HCT116 (cell line): Measurements from ENCODE around the gene FHIT. TPM values are rescaled to one million over a fixed set of nuclear protein-coding genes. Genes with fewer than 3 reads are reported as not detected.

ENCODE experiments used
- ATAC-seq: fragments of 200-7000 bp; cut with Tn5 transposase; 2 replicates; pipeline ENCODE4 v1.9.1; 2020; ENCODE audit warnings: mild to moderate bottlenecking, moderate library complexity
- BruUV-seq: library from RNA; stranded (reverse); fragments of 400-500 nt; replicated peaks from 2 replicates; lab custom pipeline; 2021; lab: Mats Ljungman, UMichigan
- CTCF ChIA-PET: fragments of 300-600 bp; sonication (Branson Sonifier 250); formaldehyde crosslinking; loops from one replicate; lab custom pipeline; 2021; ENCODE audit warnings: antibody characterized with exemption; lab: Charles Lee
- POLR2A ChIA-PET: fragments of 300-600, 350-600 bp; sonication (Branson Sonifier 250); formaldehyde crosslinking; loops from one replicate; lab custom pipeline; 2021; ENCODE audit warnings: antibody characterized with exemption; lab: Charles Lee
- RAD21 ChIA-PET, 2 experiments: fragments of 300-600 bp; sonication (Branson Sonifier 250); formaldehyde crosslinking; loops; one replicate each; lab custom pipeline; 2023; ENCODE audit warnings: low total read pairs in 2 of 2; ENCODE audit not compliant: uncharacterized antibody in 2 of 2, unreplicated experiment in 2 of 2, low non-redundant PET in 1 of 2; lab: Charles Lee
- DNase-seq: peaks from one replicate; pipeline ENCODE4 v3.0.0-alpha.2; 2010; ENCODE audit warnings: low read depth, low spot score
- H2AFZ ChIP-seq: fragments of 200-600 bp; shearing (Covaris generic), sonication (generic); 2 replicates; pipeline ENCODE4 v1.6.1; 2017; ENCODE audit warnings: low read depth, mixed run types, mixed read lengths, antibody characterized with exemption, low read length; ENCODE audit not compliant: poor library complexity, severe bottlenecking
- H3K27ac ChIP-seq: 2 replicates; pipeline ENCODE4 v1.5.1; 2012; ENCODE audit warnings: low read depth, low read length
- H3K27me3 ChIP-seq: fragments of 200-600 bp; sonication (generic); 2 replicates; pipeline ENCODE4 v1.6.1; 2016; ENCODE audit warnings: mixed run types, low read length, mixed read lengths; ENCODE audit not compliant: insufficient read depth
- H3K36me3 ChIP-seq, 2 experiments: fragments of 200-500 bp in 1 of 2; fragments of 200-600 bp in 1 of 2; sonication (Bioruptor generic) in 1 of 2; sonication (generic) in 1 of 2; 2 replicates each; pipeline versions ENCODE4 v1.5.1 to v1.6.1; 2014 to 2016; ENCODE audit warnings: low read length in 2 of 2, inconsistent platforms in 1 of 2, mixed read lengths in 1 of 2, mixed run types in 1 of 2; ENCODE audit not compliant: insufficient read depth in 2 of 2, control insufficient read depth in 1 of 2
- H3K4me1 ChIP-seq, 2 experiments: fragments of 200-600 bp in 1 of 2; sonication (generic) in 1 of 2; 2 replicates each; pipeline versions ENCODE4 v1.5.1 to v1.6.1; 2012 to 2017; ENCODE audit warnings: low read length in 2 of 2, inconsistent platforms in 1 of 2, mild to moderate bottlenecking in 1 of 2, mixed read lengths in 1 of 2, mixed run types in 1 of 2, moderate library complexity in 1 of 2; ENCODE audit not compliant: insufficient read depth in 2 of 2, control insufficient read depth in 1 of 2
- H3K4me2 ChIP-seq: fragments of 200-600 bp; sonication (generic); 2 replicates; pipeline ENCODE4 v1.6.1; 2017; ENCODE audit warnings: mixed run types, low read length, mixed read lengths
- H3K4me3 ChIP-seq, 2 experiments: fragments of 200-600 bp in 1 of 2; sonication (generic) in 1 of 2; replicated peaks in 1 of 2; 2 replicates each; pipeline ENCODE4 v1.5.1; 2011 to 2016; ENCODE audit warnings: low read length in 2 of 2, control low read depth in 1 of 2, low read depth in 1 of 2, mild to moderate bottlenecking in 1 of 2, mixed read lengths in 1 of 2, mixed run types in 1 of 2
- H3K79me2 ChIP-seq: fragments of 200-600 bp; sonication (generic); 2 replicates; pipeline ENCODE4 v1.6.1; 2017; ENCODE audit warnings: mild to moderate bottlenecking, mixed run types, low read length, moderate library complexity, mixed read lengths; ENCODE audit not compliant: insufficient read depth
- H3K9ac ChIP-seq: fragments of 200-600 bp; sonication (generic); 2 replicates; pipeline ENCODE4 v1.6.1; 2016; ENCODE audit warnings: low read length, mixed read lengths
- H3K9me2 ChIP-seq: fragments of 200-600 bp; sonication (generic), shearing (Covaris generic); 2 replicates; pipeline ENCODE4 v1.6.1; 2017; ENCODE audit warnings: mixed run types, mild to moderate bottlenecking, moderate library complexity; ENCODE audit not compliant: insufficient read depth
- H3K9me3 ChIP-seq, 2 experiments: fragments of 200-500 bp in 1 of 2; fragments of 200-600 bp in 1 of 2; sonication (Bioruptor generic) in 1 of 2; sonication (generic) in 1 of 2; 2 replicates each; pipeline ENCODE4 v1.6.1; 2014 to 2017; ENCODE audit warnings: low read length in 2 of 2, mixed read lengths in 2 of 2, inconsistent platforms in 1 of 2, low read depth in 1 of 2, mild to moderate bottlenecking in 1 of 2, mixed run types in 1 of 2, moderate library complexity in 1 of 2; ENCODE audit not compliant: control insufficient read depth in 1 of 2, insufficient read depth in 1 of 2
- H4K20me1 ChIP-seq: fragments of 200-600 bp; sonication (generic), shearing (Covaris generic); 2 replicates; pipeline ENCODE4 v1.6.1; 2017; ENCODE audit warnings: mixed run types, mild to moderate bottlenecking, moderate library complexity; ENCODE audit not compliant: insufficient read depth
- CBX3 ChIP-seq: IDR thresholded peaks from 2 replicates; pipeline ENCODE4 v1.6.1; 2012; ENCODE audit warnings: low read depth
- EZH2phosphoT487 ChIP-seq: fragments of 200-600 bp; IDR thresholded peaks from 2 replicates; pipeline ENCODE4 v1.6.1; 2018; ENCODE audit warnings: antibody characterized with exemption, borderline replicate concordance
- MAX ChIP-seq: IDR thresholded peaks from 2 replicates; pipeline ENCODE4 v1.6.1; 2012
- RAD21 ChIP-seq: IDR thresholded peaks from 2 replicates; pipeline ENCODE4 v1.6.1; 2012; ENCODE audit warnings: low read depth, mild to moderate bottlenecking
- SRF ChIP-seq: IDR thresholded peaks from 2 replicates; pipeline ENCODE4 v1.6.1; 2012; ENCODE audit warnings: low read depth
- intact Hi-C: fragments of 100-400 bp; cut with micrococcal nuclease; formaldehyde crosslinking; loops from 2 replicates; pipeline ENCODE4 v1.10.0; 2022
- total RNA-seq: library from RNA; stranded (reverse); gene quantifications from one replicate; pipeline ENCODE4 v1.2.1, GENCODE V29; 2021; ENCODE audit not compliant: unreplicated experiment

Gene FHIT
- total RNA-seq, 1 experiment from 2014 or later = 20.1 TPM

GRCh38 chr3:61200270-61200669, 51.0 kb downstream of the FHIT start:
- Histone ChIP-seq H3K9ac (no peak overlapping the region), H3K4me2 (no peak overlapping the region), H3K9me3 (no peaks in the 10 kb centered on the region), H3K9me2 (no peaks in the 10 kb centered on the region), H3K4me1 (no peaks in the 10 kb centered on the region), H2AFZ (no peak overlapping the region), H3K4me3 (no peak overlapping the region), H4K20me1 (no peaks in the 10 kb centered on the region), H3K79me2 (0 out of 2 replicates have a peak, but pooled peaks cover 5% of the 10 kb centered on the region), H3K27ac (no peak overlapping the region), H3K36me3 (no peaks in the 10 kb centered on the region), H3K27me3 (no peaks in the 10 kb centered on the region)
- intact Hi-C loops = no loop called here
- TF ChIP-seq RAD21 (no peak), MAX (no peak)
- POLR2A ChIA-PET = no interaction called here
- CTCF ChIA-PET = no interaction called here
- no TSS peak for BruUV-seq
- no peak for ATAC-seq
- RAD21 ChIA-PET = no interaction called here
- DNase-seq = no peak

GRCh38 chr3:61199843-61200242, 51.4 kb downstream of the FHIT start:
- Histone ChIP-seq H3K79me2 (0 out of 2 replicates have a peak, but pooled peaks cover 5% of the 10 kb centered on the region), H3K9ac (no peak overlapping the region), H2AFZ (no peak overlapping the region), H3K27me3 (no peaks in the 10 kb centered on the region), H3K27ac (no peak overlapping the region), H3K36me3 (no peaks in the 10 kb centered on the region), H3K9me2 (no peaks in the 10 kb centered on the region), H4K20me1 (no peaks in the 10 kb centered on the region), H3K4me2 (no peak overlapping the region), H3K4me3 (no peak overlapping the region), H3K4me1 (no peaks in the 10 kb centered on the region), H3K9me3 (no peaks in the 10 kb centered on the region)
- intact Hi-C loops = no loop called here
- BruUV-seq = no TSS peak
- RAD21 ChIA-PET = no interaction called here
- POLR2A ChIA-PET = no interaction called here
- ATAC-seq (no peak), DNase-seq (no peak)
- CTCF ChIA-PET = no interaction called here
- no peak for TF ChIP-seq CBX3
- no peak for TF ChIP-seq SRF
- TF ChIP-seq EZH2phosphoT487 = no peak
